ENCODE measurements around the gene EXOC8. TPM values are rescaled to one million over a fixed set of nuclear protein-coding genes. Genes with fewer than 3 reads are reported as not detected.

EXOC8 gene
- total RNA-seq, 4 donors from 2014 or later: 25.4 to 50.9 (median 38.2) TPM

DNA sequence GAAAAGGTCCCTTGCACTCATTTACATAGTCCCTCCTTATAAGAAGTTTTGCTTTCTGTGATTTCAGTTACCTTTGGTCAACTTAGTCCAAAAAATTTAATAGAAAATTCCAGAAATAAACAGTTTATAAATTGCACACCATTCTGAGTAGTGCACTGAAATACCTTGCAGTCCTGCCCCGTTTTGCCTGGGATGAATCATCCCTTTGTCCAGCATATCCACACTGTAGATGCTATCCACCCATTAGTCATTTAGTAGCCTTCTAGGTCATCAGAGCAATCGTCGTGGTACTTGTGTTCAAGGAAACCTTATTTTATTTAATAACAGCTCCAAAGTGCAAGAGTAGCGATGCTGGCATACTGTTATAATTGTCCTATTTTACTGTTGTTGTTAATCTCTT lies 38.4 kb upstream of the EXOC8 start:
- Histone ChIP-seq H3K4me3 (no peak overlapping the region), H3K27me3 (no peaks in the 10 kb centered on the region), H3K36me3 (peaks cover 0 to 20% of the 10 kb centered on the region in 2 donors), H3K27ac (peak overlapping the region; percentile 82 to 89 (median 89)), H3K4me1 (peaks cover 63 to 71% of the 10 kb centered on the region in 2 donors), H3K9me3 (no peaks in the 10 kb centered on the region)
- ATAC-seq (peak in 1 of 2 donors; percentile 43), DNase-seq (no peak)
- TF ChIP-seq POLR2A (IDR thresholded peaks at IDR 0.05): no peak
- TF ChIP-seq, protein P1, sequence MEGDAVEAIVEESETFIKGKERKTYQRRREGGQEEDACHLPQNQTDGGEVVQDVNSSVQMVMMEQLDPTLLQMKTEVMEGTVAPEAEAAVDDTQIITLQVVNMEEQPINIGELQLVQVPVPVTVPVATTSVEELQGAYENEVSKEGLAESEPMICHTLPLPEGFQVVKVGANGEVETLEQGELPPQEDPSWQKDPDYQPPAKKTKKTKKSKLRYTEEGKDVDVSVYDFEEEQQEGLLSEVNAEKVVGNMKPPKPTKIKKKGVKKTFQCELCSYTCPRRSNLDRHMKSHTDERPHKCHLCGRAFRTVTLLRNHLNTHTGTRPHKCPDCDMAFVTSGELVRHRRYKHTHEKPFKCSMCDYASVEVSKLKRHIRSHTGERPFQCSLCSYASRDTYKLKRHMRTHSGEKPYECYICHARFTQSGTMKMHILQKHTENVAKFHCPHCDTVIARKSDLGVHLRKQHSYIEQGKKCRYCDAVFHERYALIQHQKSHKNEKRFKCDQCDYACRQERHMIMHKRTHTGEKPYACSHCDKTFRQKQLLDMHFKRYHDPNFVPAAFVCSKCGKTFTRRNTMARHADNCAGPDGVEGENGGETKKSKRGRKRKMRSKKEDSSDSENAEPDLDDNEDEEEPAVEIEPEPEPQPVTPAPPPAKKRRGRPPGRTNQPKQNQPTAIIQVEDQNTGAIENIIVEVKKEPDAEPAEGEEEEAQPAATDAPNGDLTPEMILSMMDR (IDR thresholded peaks at IDR 0.05 in 4 of 5, conservative IDR thresholded peaks at IDR 0.05 in 1 of 5): no peak
- intact Hi-C loops (cut with DNase I; ENCODE audit: low total_unique reads): no loop called here
- in situ Hi-C loops (cut with MboI; ENCODE audit: low sequenced_read_pairs in 4 of 4): no loop called here

DNA sequence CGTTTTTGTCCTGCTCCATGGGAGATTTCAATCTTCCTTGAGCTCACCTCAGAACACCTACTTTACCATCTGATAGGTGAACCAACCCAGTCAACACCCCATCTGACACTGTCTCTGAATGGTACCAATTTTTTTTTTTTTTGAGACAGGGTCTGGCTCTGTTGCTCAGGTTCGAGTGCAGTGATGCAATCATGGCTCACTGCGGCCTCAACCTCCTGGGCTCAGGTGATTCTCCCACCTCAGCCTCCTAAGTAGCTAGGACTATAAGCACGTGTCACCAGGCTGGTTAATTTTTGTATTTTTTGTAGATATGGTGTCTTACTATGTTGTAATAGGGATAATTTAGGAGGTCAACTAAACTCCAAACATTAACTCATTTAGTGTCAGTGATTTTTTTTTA lies 36.7 kb upstream of the EXOC8 start:
- DNase-seq (no peak), ATAC-seq (no peak)
- Histone ChIP-seq H3K27me3 (no peaks in the 10 kb centered on the region), H3K4me3 (no peak overlapping the region), H3K4me1 (peaks cover 49 to 61% of the 10 kb centered on the region in 2 donors), H3K27ac (peak overlapping the region; percentile 25 to 89 (median 89)), H3K36me3 (peaks cover 0 to 37% of the 10 kb centered on the region in 2 donors), H3K9me3 (no peaks in the 10 kb centered on the region)
- TF ChIP-seq, protein P1 (IDR thresholded peaks at IDR 0.05 in 4 of 5, conservative IDR thresholded peaks at IDR 0.05 in 1 of 5): no peak
- TF ChIP-seq POLR2A (IDR thresholded peaks at IDR 0.05): no peak
- intact Hi-C loops (cut with DNase I; ENCODE audit: low total_unique reads): no loop called here
- in situ Hi-C loops (cut with MboI; ENCODE audit: low sequenced_read_pairs in 4 of 4): no loop called here

DNA sequence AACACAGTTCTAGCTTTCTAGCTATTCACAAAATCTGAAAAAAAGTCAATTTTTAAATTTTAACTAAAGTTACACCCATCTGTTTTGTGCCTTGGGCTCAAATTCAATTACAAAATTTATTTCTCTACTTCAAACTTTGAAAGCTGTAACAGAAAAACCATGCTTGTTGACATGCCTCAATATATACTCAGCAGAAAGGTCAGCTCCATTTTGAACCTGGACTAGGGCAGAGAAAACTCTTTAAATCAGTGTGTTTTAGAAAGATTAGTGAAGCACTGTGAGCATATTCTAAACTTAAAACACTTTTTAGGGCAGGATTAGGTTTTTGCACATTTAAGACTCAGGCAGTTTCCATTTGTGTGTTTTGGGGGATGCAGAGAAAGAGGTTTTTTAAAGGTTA lies 34.8 kb upstream of the EXOC8 start:
- H3K9me3 ChIP-seq: no peaks in the 10 kb centered on the region
- H3K4me1 ChIP-seq: peaks cover 30 to 42% of the 10 kb centered on the region in 2 donors
- intact Hi-C loops (cut with DNase I; ENCODE audit: low total_unique reads): no loop called here
- ATAC-seq (no peak), DNase-seq (no peak)
- TF ChIP-seq POLR2A (IDR thresholded peaks at IDR 0.05): no peak
- TF ChIP-seq, protein P1 (IDR thresholded peaks at IDR 0.05 in 4 of 5, conservative IDR thresholded peaks at IDR 0.05 in 1 of 5): no peak
- H3K27ac ChIP-seq: peak overlapping the region; percentile 34 to 89 (median 76)
- in situ Hi-C loops (cut with MboI; ENCODE audit: low sequenced_read_pairs in 4 of 4): no loop called here
- H3K4me3 ChIP-seq: no peak overlapping the region
- peaks cover 0 to 55% of the 10 kb centered on the region in 2 donors for H3K36me3 ChIP-seq
- H3K27me3 ChIP-seq: no peaks in the 10 kb centered on the region

DNA sequence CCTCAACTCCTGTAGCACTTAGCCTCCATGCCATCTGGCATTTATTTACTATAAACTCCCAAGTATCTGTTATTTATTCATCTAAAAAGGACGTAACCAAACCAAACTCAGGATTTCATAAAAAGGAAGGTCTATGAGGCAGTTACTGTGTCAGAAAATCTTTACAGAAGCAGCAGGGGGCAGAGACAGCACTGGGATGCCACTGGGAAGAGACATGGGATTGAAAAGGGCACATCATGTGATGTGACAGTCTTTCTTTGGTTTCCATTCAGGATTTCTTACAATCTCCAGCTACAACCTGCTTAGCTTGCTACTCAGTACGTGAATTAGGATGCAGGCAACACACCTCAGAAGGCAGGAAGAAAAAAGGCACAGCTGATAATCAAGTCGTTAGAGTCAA lies 31.6 kb upstream of the EXOC8 start:
- in situ Hi-C loops (cut with MboI; ENCODE audit: low sequenced_read_pairs in 4 of 4): loop anchor here in 1 of 4 donors (10.0 kb wide), 1 partner anchor 46 kb away; no protein-coding TSS in a partner anchor
- TF ChIP-seq POLR2A (IDR thresholded peaks at IDR 0.05): no peak
- TF ChIP-seq, protein P1 (IDR thresholded peaks at IDR 0.05 in 4 of 5, conservative IDR thresholded peaks at IDR 0.05 in 1 of 5): no peak
- H3K9me3 ChIP-seq: no peaks in the 10 kb centered on the region
- no peak overlapping the region for H3K4me3 ChIP-seq
- H3K27ac ChIP-seq: peak overlapping the region; percentile 23 to 62 (median 42)
- intact Hi-C loops (cut with DNase I; ENCODE audit: low total_unique reads): no loop called here
- DNase-seq: no peak
- no peak for ATAC-seq
- H3K36me3 ChIP-seq: peaks cover 0 to 87% of the 10 kb centered on the region in 2 donors
- H3K4me1 ChIP-seq: peaks cover 7 to 15% of the 10 kb centered on the region in 2 donors
- H3K27me3 ChIP-seq: no peaks in the 10 kb centered on the region

DNA sequence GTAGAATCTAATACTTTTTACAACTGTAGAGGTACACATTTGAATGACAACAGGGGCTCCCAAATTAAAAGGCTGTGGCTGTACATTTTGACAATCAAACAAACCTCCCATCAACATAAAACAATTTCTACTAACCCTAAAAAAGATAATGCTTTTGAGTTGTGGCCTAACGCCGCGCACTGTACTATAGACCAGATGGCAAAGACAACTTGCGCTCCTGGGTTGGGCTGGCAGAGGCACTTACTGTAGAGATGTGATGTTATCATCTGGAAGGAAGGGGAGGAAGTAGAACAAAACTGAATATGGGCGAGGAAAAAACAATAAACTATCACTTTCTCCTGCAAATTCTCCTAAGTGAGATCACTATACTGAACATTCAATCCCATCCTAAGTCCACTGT lies 26.5 kb upstream of the EXOC8 start:
- TF ChIP-seq, protein P1 (IDR thresholded peaks at IDR 0.05 in 4 of 5, conservative IDR thresholded peaks at IDR 0.05 in 1 of 5): no peak
- no peak for TF ChIP-seq POLR2A (IDR thresholded peaks at IDR 0.05)

More for the DNA sequence above, 26.5 kb upstream of the EXOC8 start:
- no peaks in the 10 kb centered on the region for H3K27me3 ChIP-seq
- in situ Hi-C loops (cut with MboI; ENCODE audit: low sequenced_read_pairs in 4 of 4) (loop anchor here in 2 of 4 donors (5.0 to 10.0 kb wide), 2 partner anchors 51 to 223 kb away; no protein-coding TSS in a partner anchor), intact Hi-C loops (cut with DNase I; ENCODE audit: low total_unique reads) (no loop called here)
- H3K4me3 ChIP-seq: no peak overlapping the region
- H3K9me3 ChIP-seq: no peaks in the 10 kb centered on the region
- ATAC-seq (no peak), DNase-seq (no peak)
- peaks cover 0 to 72% of the 10 kb centered on the region in 2 donors for H3K36me3 ChIP-seq
- peaks cover 19 to 37% of the 10 kb centered on the region in 2 donors for H3K4me1 ChIP-seq
- peak overlapping the region; percentile 19 to 84 (median 52) for H3K27ac ChIP-seq

All from gastrocnemius medialis (tissue), 4 donors.